DOHH2 (cell line): ENCODE data around the gene NFIA.

Experiments used
- EZH2phosphoT487 ChIP-seq: fragments of 200-600 bp; sonication (generic); IDR thresholded peaks from 2 replicates; pipeline ENCODE4 v1.6.1; 2017; ENCODE audit warnings: borderline replicate concordance, mild to moderate bottlenecking, antibody characterized with exemption, low read length, moderate library complexity, mixed read lengths
- TF ChIP-seq, protein P1 (sequence below): fragments of 200-600 bp; sonication (generic); IDR thresholded peaks from one replicate; pipeline ENCODE4 v1.5.1; 2014; ENCODE audit warnings: antibody characterized with exemption, mild to moderate bottlenecking, low read depth, low read length; ENCODE audit not compliant: poor library complexity, severe bottlenecking

DNA sequence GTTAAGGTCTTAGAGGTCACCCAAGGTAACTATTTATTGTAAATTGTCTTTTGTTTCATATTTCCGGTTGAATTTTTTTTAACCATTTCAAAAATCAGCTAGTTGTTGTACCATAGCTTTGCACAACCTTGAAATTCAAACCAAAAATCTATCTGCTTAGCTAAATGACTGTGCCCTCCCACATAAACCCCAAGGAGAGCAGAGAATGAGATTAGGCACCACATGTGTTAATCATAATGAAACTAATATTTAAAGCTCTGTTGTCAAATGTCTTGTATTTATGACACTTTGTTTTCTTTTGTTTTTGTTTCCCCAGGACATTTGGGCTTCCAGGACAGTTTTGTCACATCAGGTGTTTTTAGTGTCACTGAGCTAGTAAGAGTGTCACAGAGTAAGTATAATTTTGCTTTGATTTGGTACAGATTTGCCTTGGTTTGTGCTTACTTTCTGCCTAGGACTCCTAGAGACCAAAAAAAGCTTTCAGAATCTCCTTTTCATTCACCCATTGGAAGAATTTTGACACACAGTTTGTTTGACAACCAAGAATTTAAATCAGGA, 249.9 kb downstream of the NFIA start:
- TF ChIP-seq, protein P1, sequence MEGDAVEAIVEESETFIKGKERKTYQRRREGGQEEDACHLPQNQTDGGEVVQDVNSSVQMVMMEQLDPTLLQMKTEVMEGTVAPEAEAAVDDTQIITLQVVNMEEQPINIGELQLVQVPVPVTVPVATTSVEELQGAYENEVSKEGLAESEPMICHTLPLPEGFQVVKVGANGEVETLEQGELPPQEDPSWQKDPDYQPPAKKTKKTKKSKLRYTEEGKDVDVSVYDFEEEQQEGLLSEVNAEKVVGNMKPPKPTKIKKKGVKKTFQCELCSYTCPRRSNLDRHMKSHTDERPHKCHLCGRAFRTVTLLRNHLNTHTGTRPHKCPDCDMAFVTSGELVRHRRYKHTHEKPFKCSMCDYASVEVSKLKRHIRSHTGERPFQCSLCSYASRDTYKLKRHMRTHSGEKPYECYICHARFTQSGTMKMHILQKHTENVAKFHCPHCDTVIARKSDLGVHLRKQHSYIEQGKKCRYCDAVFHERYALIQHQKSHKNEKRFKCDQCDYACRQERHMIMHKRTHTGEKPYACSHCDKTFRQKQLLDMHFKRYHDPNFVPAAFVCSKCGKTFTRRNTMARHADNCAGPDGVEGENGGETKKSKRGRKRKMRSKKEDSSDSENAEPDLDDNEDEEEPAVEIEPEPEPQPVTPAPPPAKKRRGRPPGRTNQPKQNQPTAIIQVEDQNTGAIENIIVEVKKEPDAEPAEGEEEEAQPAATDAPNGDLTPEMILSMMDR = no peak
- TF ChIP-seq EZH2phosphoT487 = no peak
